Neuron (in vitro differentiated cells): Measurements from ENCODE around the gene ITGAX.
A peak's percentile ranks its signal among the peaks of the same experiment; 100 is the strongest.
"Not testable (repeated sequence)": the region's sequence is repeated elsewhere in the genome, so short reads cannot be mapped to it uniquely, and the experiment has no call there.

ENCODE experiments used
- H2AFZ ChIP-seq: one replicate; pipeline ENCODE4 v1.6.1; 2013; ENCODE audit warnings: low read depth, mild to moderate bottlenecking, inconsistent platforms, low read length, moderate library complexity
- H3K27me3 ChIP-seq: one replicate; pipeline ENCODE4 v1.6.1; 2013; ENCODE audit warnings: low read length; ENCODE audit not compliant: insufficient read depth
- H3K36me3 ChIP-seq: one replicate; pipeline ENCODE4 v1.6.1; 2013; ENCODE audit warnings: low read length; ENCODE audit not compliant: insufficient read depth
- H3K4me1 ChIP-seq: one replicate; pipeline ENCODE4 v1.6.1; 2013; ENCODE audit warnings: low read length; ENCODE audit not compliant: insufficient read depth
- H3K4me3 ChIP-seq: 2 replicates; pipeline ENCODE4 v1.5.1; 2013; ENCODE audit warnings: mild to moderate bottlenecking, low read length, moderate library complexity
- H3K9me3 ChIP-seq: one replicate; pipeline ENCODE4 v1.6.1; 2013; ENCODE audit warnings: low read length

Gene ITGAX

GRCh38 chr16:31413381-31413780 is 58.4 kb downstream of the ITGAX start:
- Histone ChIP-seq H3K27me3 (peaks cover 8% of the 10 kb centered on the region), H3K36me3 (no peaks in the 10 kb centered on the region), H3K4me3 (no peak overlapping the region), H3K4me1 (peaks cover 5% of the 10 kb centered on the region), H2AFZ (no peak overlapping the region), H3K9me3 (peaks cover 1% of the 10 kb centered on the region)

GRCh38 chr16:31413943-31414342 is 59.0 kb downstream of the ITGAX start:
- Histone ChIP-seq H3K4me3 (no peak overlapping the region), H3K27me3 (peaks cover 8% of the 10 kb centered on the region), H3K9me3 (peaks cover 2% of the 10 kb centered on the region), H2AFZ (no peak overlapping the region), H3K36me3 (no peaks in the 10 kb centered on the region), H3K4me1 (peaks cover 5% of the 10 kb centered on the region)

GRCh38 chr16:31414706-31415105 is 59.7 kb downstream of the ITGAX start:
- Histone ChIP-seq H3K4me3 (no peak overlapping the region), H3K36me3 (no peaks in the 10 kb centered on the region), H3K9me3 (peaks cover 2% of the 10 kb centered on the region), H2AFZ (no peak overlapping the region), H3K27me3 (peaks cover 8% of the 10 kb centered on the region), H3K4me1 (peaks cover 5% of the 10 kb centered on the region)

- Histone ChIP-seq H3K9me3 (peaks cover 2% of the 10 kb centered on the region), H3K27me3 (peaks cover 8% of the 10 kb centered on the region), H3K4me3 (no peak overlapping the region), H2AFZ (no peak overlapping the region), H3K4me1 (peaks cover 3% of the 10 kb centered on the region), H3K36me3 (no peaks in the 10 kb centered on the region)
Measured at GRCh38 chr16:31416371-31416770, 61.4 kb downstream of the ITGAX start.

- H2AFZ ChIP-seq, H3K27me3 ChIP-seq, H3K4me1 ChIP-seq, H3K36me3 ChIP-seq, H3K9me3 ChIP-seq, H3K4me3 ChIP-seq: not testable (repeated sequence)
Measured at GRCh38 chr16:31417036-31417435, 62.1 kb downstream of the ITGAX start.

- no peaks in the 10 kb centered on the region for H3K4me1 ChIP-seq
- no peak overlapping the region for H2AFZ ChIP-seq
- H3K4me3 ChIP-seq: no peak overlapping the region
- peaks cover 2% of the 10 kb centered on the region for H3K9me3 ChIP-seq
- peaks cover 5% of the 10 kb centered on the region for H3K27me3 ChIP-seq
- no peaks in the 10 kb centered on the region for H3K36me3 ChIP-seq
Measured at GRCh38 chr16:31417916-31418315, 62.9 kb downstream of the ITGAX start.

GRCh38 chr16:31420037-31420436 is 65.1 kb downstream of the ITGAX start:
- no peaks in the 10 kb centered on the region for H3K4me1 ChIP-seq
- H3K36me3 ChIP-seq: no peaks in the 10 kb centered on the region
- H3K4me3 ChIP-seq: no peak overlapping the region
- peaks cover 3% of the 10 kb centered on the region for H3K27me3 ChIP-seq
- H2AFZ ChIP-seq: no peak overlapping the region
- peaks cover 2% of the 10 kb centered on the region for H3K9me3 ChIP-seq

GRCh38 chr16:31421587-31421986 is 66.6 kb downstream of the ITGAX start:
- Histone ChIP-seq H3K9me3 (peaks cover 2% of the 10 kb centered on the region), H3K36me3 (no peaks in the 10 kb centered on the region), H3K4me1 (no peaks in the 10 kb centered on the region), H3K27me3 (no peaks in the 10 kb centered on the region), H3K4me3 (no peak overlapping the region), H2AFZ (no peak overlapping the region)

- H3K9me3 ChIP-seq: peaks cover 2% of the 10 kb centered on the region
- no peak overlapping the region for H2AFZ ChIP-seq
- H3K4me3 ChIP-seq: no peak overlapping the region
- peaks cover 4% of the 10 kb centered on the region for H3K27me3 ChIP-seq
- no peaks in the 10 kb centered on the region for H3K4me1 ChIP-seq
- H3K36me3 ChIP-seq: no peaks in the 10 kb centered on the region
Measured at GRCh38 chr16:31423241-31423640, 68.3 kb downstream of the ITGAX start.

- Histone ChIP-seq H3K36me3 (no peaks in the 10 kb centered on the region), H2AFZ (no peak overlapping the region), H3K4me1 (no peaks in the 10 kb centered on the region), H3K27me3 (peaks cover 7% of the 10 kb centered on the region), H3K9me3 (no peaks in the 10 kb centered on the region), H3K4me3 (no peak overlapping the region)
Measured at GRCh38 chr16:31423801-31424200, 68.8 kb downstream of the ITGAX start.

- Histone ChIP-seq H3K4me3 (peak overlapping the region; percentile 30), H3K9me3 (no peaks in the 10 kb centered on the region)
Measured at GRCh38 chr16:31427441-31428278, 72.7 kb downstream of the ITGAX start.

GRCh38 chr16:31428279-31428597 is 73.3 kb downstream of the ITGAX start, which contains the start of gene COX6A2:
TSS of gene COX6A2 (minus strand) at chr16:31428360. CDS start at chr16:31428325, 35 bp downstream.
- Histone ChIP-seq H3K9me3 (no peaks in the 10 kb centered on the region), H2AFZ (no peak within 1 kb of the TSS), H3K4me3 (peak within 1 kb of the TSS; percentile 30), H3K36me3 (no peaks in the 10 kb centered on the region), H3K4me1 (no peaks in the 10 kb centered on the region), H3K27me3 (peaks cover 13% of the 10 kb centered on the region)

More at GRCh38 chr16:31427441-31428278, 72.7 kb downstream of the ITGAX start:
- no peak overlapping the region for H2AFZ ChIP-seq
- H3K27me3 ChIP-seq: peaks cover 13% of the 10 kb centered on the region
- H3K36me3 ChIP-seq: no peaks in the 10 kb centered on the region
- no peaks in the 10 kb centered on the region for H3K4me1 ChIP-seq

GRCh38 chr16:31428638-31429247 is 73.8 kb downstream of the ITGAX start:
- no peak overlapping the region for H3K4me3 ChIP-seq
- no peak overlapping the region for H2AFZ ChIP-seq
- H3K4me1 ChIP-seq: no peaks in the 10 kb centered on the region
- H3K9me3 ChIP-seq: no peaks in the 10 kb centered on the region
- H3K36me3 ChIP-seq: no peaks in the 10 kb centered on the region
- peaks cover 13% of the 10 kb centered on the region for H3K27me3 ChIP-seq
